GM12878 (cell line): ENCODE data around the gene COL16A1. TPM values are rescaled to one million over a fixed set of nuclear protein-coding genes. Genes with fewer than 3 reads are reported as not detected.

Source experiments
- ATAC-seq: fragments of 200-7000 bp; cut with Tn5 transposase; 3 replicates; pipeline ENCODE4 v1.9.1; 2020; ENCODE audit warnings: mild to moderate bottlenecking, moderate library complexity
- BruUV-seq: library from RNA; stranded (reverse); fragments of 400-500 nt; replicated peaks from 2 replicates; lab custom pipeline; 2021; lab: Mats Ljungman, UMichigan
- CTCF ChIA-PET: fragments of 300-600 bp; sonication (Branson Sonifier 250); formaldehyde crosslinking; extraction: SDS; loops from one replicate; lab custom pipeline; 2021; ENCODE audit warnings: inconsistent platforms; lab: Yijun Ruan, JAX
- POLR2A ChIA-PET: fragments of 350-600 bp; formaldehyde crosslinking; extraction: SDS; loops from one replicate; lab custom pipeline; 2021; ENCODE audit warnings: inconsistent platforms; lab: Charles Lee
- RAD21 ChIA-PET: fragments of 300-600 bp; sonication (Branson Sonifier 250); formaldehyde crosslinking; loops from one replicate; lab custom pipeline; 2023; ENCODE audit warnings: antibody characterized with exemption; ENCODE audit not compliant: unreplicated experiment; lab: Charles Lee
- SMC1A ChIA-PET: fragments of 300-600 bp; sonication (Branson Sonifier 250); formaldehyde crosslinking; loops from one replicate; lab custom pipeline; 2023; ENCODE audit not compliant: unreplicated experiment, uncharacterized antibody; lab: Charles Lee
- DNase-seq: peaks from one replicate; pipeline ENCODE4 v3.0.0-alpha.2; 2011; ENCODE audit warnings: low read depth, low spot score
- FAIRE-seq: peaks from 3 replicates; lab custom pipeline; 2011; peaks lifted over from hg19 to GRCh38; lab: Jason Lieb, UNC
- H2AFZ ChIP-seq: 2 replicates; pipeline ENCODE4 v1.6.0; 2011; ENCODE audit warnings: low read depth, low read length, control low read depth; ENCODE audit not compliant: control insufficient read depth
- H3K27ac ChIP-seq: 2 replicates; pipeline ENCODE4 v1.5.1; 2011; ENCODE audit warnings: control low read depth; ENCODE audit not compliant: control insufficient read depth, insufficient read depth
- H3K27me3 ChIP-seq, 2 experiments: replicated peaks in 1 of 2; 2 replicates each; pipeline versions ENCODE4 v1.6.0 to v1.6.1; 2011; ENCODE audit warnings: low read length in 1 of 2; ENCODE audit not compliant: control insufficient read depth in 2 of 2, insufficient read depth in 2 of 2
- H3K36me3 ChIP-seq, 2 experiments: 2 replicates each; pipeline ENCODE4 v1.5.1; 2011; ENCODE audit warnings: low read length in 1 of 2; ENCODE audit not compliant: control insufficient read depth in 2 of 2, insufficient read depth in 2 of 2
- H3K4me1 ChIP-seq: 2 replicates; pipeline ENCODE4 v1.6.1; 2011; ENCODE audit warnings: mild to moderate bottlenecking, low read length, moderate library complexity, mixed read lengths; ENCODE audit not compliant: control insufficient read depth, insufficient read depth
- H3K4me2 ChIP-seq: 2 replicates; pipeline ENCODE4 v1.6.0; 2011; ENCODE audit warnings: control low read depth; ENCODE audit not compliant: control insufficient read depth, insufficient read depth
- H3K4me3 ChIP-seq: fragments of 200-600 bp; sonication (generic); 2 replicates; pipeline ENCODE4 v1.5.1; 2016
- H3K79me2 ChIP-seq: 2 replicates; pipeline ENCODE4 v1.6.0; 2011; ENCODE audit warnings: low read length; ENCODE audit not compliant: control insufficient read depth, insufficient read depth
- H3K9ac ChIP-seq: 2 replicates; pipeline ENCODE4 v1.8.0; 2011; ENCODE audit warnings: low read length, control low read depth, mixed read lengths; ENCODE audit not compliant: control insufficient read depth, insufficient read depth
- H3K9me3 ChIP-seq: replicated peaks from 3 replicates; pipeline ENCODE4 v1.5.1; 2011; ENCODE audit warnings: mild to moderate bottlenecking, low read length; ENCODE audit not compliant: control insufficient read depth, insufficient read depth
- H4K20me1 ChIP-seq: 2 replicates; pipeline ENCODE4 v1.6.0; 2011; ENCODE audit not compliant: control insufficient read depth, insufficient read depth
- ATF3 ChIP-seq: IDR thresholded peaks from 2 replicates; pipeline ENCODE4 v1.6.1; 2011; ENCODE audit warnings: low read depth, mild to moderate bottlenecking, low read length, moderate library complexity, borderline replicate concordance; ENCODE audit errors: extremely low read depth
- CHD2 ChIP-seq: IDR thresholded peaks from 2 replicates; pipeline ENCODE4 v1.6.1; 2011; ENCODE audit warnings: low read depth, low read length, improper control_type of control experiment, borderline replicate concordance
- CHD4 ChIP-seq: fragments of 200-600 bp; sonication (generic); IDR thresholded peaks from 2 replicates; pipeline ENCODE4 v1.6.1; 2016; ENCODE audit warnings: mild to moderate bottlenecking
- CREM ChIP-seq: IDR thresholded peaks from 2 replicates; pipeline ENCODE4 v1.6.1; 2014; ENCODE audit warnings: antibody characterized with exemption, low read depth
- GATAD2B ChIP-seq: fragments of 450-650 bp; conservative IDR thresholded peaks from 2 replicates; pipeline ENCODE4 v1.6.1; 2017; ENCODE audit warnings: low read depth, mild to moderate bottlenecking, moderate library complexity
- HCFC1 ChIP-seq: fragments of 150-350 bp; IDR thresholded peaks from 2 replicates; pipeline ENCODE4 v1.6.1; 2014; ENCODE audit warnings: low read length
- KLF5 ChIP-seq: fragments of 450-650 bp; IDR thresholded peaks from 2 replicates; pipeline ENCODE4 v1.6.1; 2014; ENCODE audit warnings: mild to moderate bottlenecking; ENCODE audit not compliant: partially characterized antibody
- MTA2 ChIP-seq: fragments of 450-650 bp; IDR thresholded peaks from 2 replicates; pipeline ENCODE4 v1.6.1; 2016; ENCODE audit warnings: low read depth, mild to moderate bottlenecking, moderate library complexity
- RAD21 ChIP-seq: IDR thresholded peaks from 2 replicates; pipeline ENCODE4 v1.6.1; 2011; ENCODE audit warnings: mild to moderate bottlenecking, low read depth, low read length, moderate library complexity; ENCODE audit not compliant: insufficient read depth
- STAT3 ChIP-seq: IDR thresholded peaks from 2 replicates; pipeline ENCODE4 v1.6.1; 2011; ENCODE audit warnings: low read depth, low read length, improper control_type of control experiment
- USF1 ChIP-seq: IDR thresholded peaks from 2 replicates; pipeline ENCODE4 v1.6.1; 2011; ENCODE audit warnings: borderline replicate concordance, low read depth, mild to moderate bottlenecking, moderate library complexity, mixed read lengths, low read length; ENCODE audit not compliant: insufficient read depth; ENCODE audit errors: extremely low read length
- ZBTB4 ChIP-seq: fragments of 450-650 bp; formaldehyde crosslinking; IDR thresholded peaks from 2 replicates; pipeline ENCODE4 v1.4.0; 2022; ENCODE audit warnings: mild to moderate bottlenecking, moderate library complexity
- ZNF207 ChIP-seq: fragments of 450-650 bp; IDR thresholded peaks from 2 replicates; pipeline ENCODE4 v1.6.1; 2014; ENCODE audit warnings: antibody characterized with exemption, mild to moderate bottlenecking, borderline replicate concordance
- ZNF24 ChIP-seq: fragments of 450-650 bp; IDR thresholded peaks from 2 replicates; pipeline ENCODE4 v1.6.1; 2017; ENCODE audit warnings: antibody characterized with exemption, mild to moderate bottlenecking
- WGBS: methylation state at CpG from one replicate; pipeline ENCODE4 v1.1.6; 2016; ENCODE audit warnings: low lambda C conversion rate; ENCODE audit not compliant: insufficient replicate concordance, insufficient coverage; ENCODE audit errors: missing lambda C conversion rate; 5-methylcytosine and 5-hydroxymethylcytosine counted together
- in situ Hi-C: fragments of 300-500 bp; cut with MboI; formaldehyde crosslinking; loops from 9 replicates; pipeline ENCODE4 v1.14.3; 2018; ENCODE audit warnings: mixed read lengths
- intact Hi-C: fragments of 100-400 bp; cut with micrococcal nuclease; formaldehyde crosslinking; loops from one replicate; pipeline ENCODE4 v1.14.2; 2022; ENCODE audit not compliant: unreplicated experiment
- polyA plus RNA-seq, 11 experiments: library from polyadenylated mRNA; depleted of rRNA in 4 of 11; unstranded in 6 of 11; stranded (reverse) in 5 of 11; fragments of >200 nt; fragmentation: Nextera tagmentation in 4 of 11; fragmentation: Illumina TruSeq in 1 of 11; extraction: Ambion mirVana in 4 of 11; extraction: Trizol in 1 of 11; gene quantifications; 1 replicate in 1 of 11; 2 replicates in 10 of 11; pipeline versions ENCODE4 v1.2.1 to v1.2.3, GENCODE V29; 2011 to 2016; ENCODE audit warnings: inconsistent platforms in 2 of 11, missing spikeins in 2 of 11, low read depth in 1 of 11
- total RNA-seq, 4 experiments: library from RNA; depleted of rRNA in 3 of 4; stranded (reverse); fragments of >200 nt in 3 of 4; fragmentation: Illumina TruSeq in 1 of 4; extraction: Trizol in 1 of 4; gene quantifications; 2 replicates each; pipeline versions ENCODE4 v1.2.1 to v1.2.3, GENCODE V29; 2013 to 2021

Gene COL16A1
- total and polyA plus RNA-seq, 10 of the 15 experiments (the other 5 are each of a cell fraction or from before 2014, with no cell fraction given) = 0.02 to 3.7 (median 0.59) TPM

GRCh38 chr1:31739346-31739745 is 35.5 kb upstream of the COL16A1 start:
- Histone ChIP-seq H3K4me2 (no peak overlapping the region), H3K27me3 (peaks cover 0 to 2% of the 10 kb centered on the region in 2 experiments; a peak in 1 of 4 replicates), H3K79me2 (no peaks in the 10 kb centered on the region), H4K20me1 (no peaks in the 10 kb centered on the region)
- no peak for DNase-seq
- SMC1A ChIA-PET = no interaction called here
- in situ Hi-C loops = no loop called here
- WGBS = 3% methylated on average over 12 of the region's 12 CpGs
- TF ChIP-seq STAT3 = no peak
- TF ChIP-seq, all 136 proteins: peak for 0
- BruUV-seq = no TSS peak
- Histone ChIP-seq H3K27ac (no peak overlapping the region), H3K4me3 (no peak overlapping the region), H3K9me3 (no peaks in the 10 kb centered on the region), H3K36me3 (no peaks in the 10 kb centered on the region), H2AFZ (no peak overlapping the region; the same call in 1 of the 2 replicates), H3K4me1 (peaks cover 4% of the 10 kb centered on the region), H3K9ac (no peak overlapping the region)
- intact Hi-C loops = no loop called here
- peak; percentile 82 for ATAC-seq
- no peak for FAIRE-seq
- CTCF ChIA-PET = no interaction called here
- POLR2A ChIA-PET = no interaction called here
- RAD21 ChIA-PET = no interaction called here

- WGBS = 5% methylated on average over 18 of the region's 18 CpGs
- Histone ChIP-seq H3K79me2 (no peaks in the 10 kb centered on the region), H3K9ac (no peak overlapping the region), H3K36me3 (no peaks in the 10 kb centered on the region), H2AFZ (no peak overlapping the region), H3K4me1 (no peaks in the 10 kb centered on the region), H3K27ac (no peak overlapping the region), H3K27me3 (peaks cover 0 to 2% of the 10 kb centered on the region in 2 experiments; a peak in 1 of 4 replicates), H3K4me2 (no peak overlapping the region), H3K9me3 (no peaks in the 10 kb centered on the region), H3K4me3 (no peak overlapping the region), H4K20me1 (no peaks in the 10 kb centered on the region)
- no peak for ATAC-seq
- in situ Hi-C loops = no loop called here
- no TSS peak for BruUV-seq
- DNase-seq = no peak
- ChIA-PET SMC1A (no interaction called here), POLR2A (no interaction called here), CTCF (no interaction called here), RAD21 (no interaction called here)
- intact Hi-C loops = no loop called here
- no peak for FAIRE-seq
- TF ChIP-seq MTA2 (no peak), ZNF207 (no peak), CHD2 (no peak), HCFC1 (no peak), ZBTB4 (CRISPR knock-in tag) (no peak), USF1 (no peak), CHD4 (no peak), KLF5 (no peak), ZNF24 (no peak), ATF3 (no peak), GATAD2B (no peak), RAD21 (no peak), CREM (no peak)
Observed at GRCh38 chr1:31736675-31737074, 32.9 kb upstream of the COL16A1 start.
